Hepatocyte (in vitro differentiated cells): ENCODE data around the gene H6PD.

Experiments used
- EZH2phosphoT487 ChIP-seq: fragments of 200-600 bp; sonication (generic); IDR thresholded peaks from one replicate; pipeline ENCODE4 v1.6.1; 2018; ENCODE audit warnings: antibody characterized with exemption, mild to moderate bottlenecking, low read depth, moderate library complexity; ENCODE audit not compliant: unreplicated experiment, severe bottlenecking
- TF ChIP-seq, protein P1 (sequence below): fragments of 200-600 bp; sonication (generic); IDR thresholded peaks from 2 replicates; pipeline ENCODE4 v1.5.1; 2016; ENCODE audit warnings: antibody characterized with exemption, mild to moderate bottlenecking; ENCODE audit not compliant: poor library complexity

DNA sequence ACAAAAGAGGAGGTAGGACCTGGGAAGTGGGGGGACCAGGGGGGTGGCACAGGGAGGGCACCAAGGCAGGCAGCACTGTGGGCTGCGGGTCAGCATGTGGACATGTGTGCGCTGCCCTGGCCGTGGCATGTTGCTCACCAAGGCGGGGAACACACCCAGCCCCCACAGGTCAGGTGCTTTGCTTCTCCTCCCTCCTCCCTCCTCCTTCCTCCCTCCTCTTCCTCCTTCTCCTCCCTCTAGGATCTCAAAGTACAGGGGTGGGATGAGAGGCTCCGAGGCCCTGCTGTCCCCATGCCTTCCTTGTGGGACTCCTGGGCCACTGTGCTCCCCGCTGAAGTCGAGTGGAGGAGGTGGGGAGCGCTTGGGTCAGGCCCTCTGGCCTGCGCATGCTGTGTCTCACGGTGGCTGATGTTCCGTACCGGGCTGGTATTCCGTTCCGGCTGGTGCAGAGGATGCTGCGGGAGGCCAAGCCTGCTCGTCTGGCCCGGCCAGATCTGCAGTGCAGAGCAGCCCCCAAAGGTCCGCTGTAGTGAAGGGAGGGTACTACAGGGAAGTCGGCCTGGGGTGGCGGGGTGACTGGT, 84.7 kb downstream of the H6PD start:
- TF ChIP-seq, protein P1, sequence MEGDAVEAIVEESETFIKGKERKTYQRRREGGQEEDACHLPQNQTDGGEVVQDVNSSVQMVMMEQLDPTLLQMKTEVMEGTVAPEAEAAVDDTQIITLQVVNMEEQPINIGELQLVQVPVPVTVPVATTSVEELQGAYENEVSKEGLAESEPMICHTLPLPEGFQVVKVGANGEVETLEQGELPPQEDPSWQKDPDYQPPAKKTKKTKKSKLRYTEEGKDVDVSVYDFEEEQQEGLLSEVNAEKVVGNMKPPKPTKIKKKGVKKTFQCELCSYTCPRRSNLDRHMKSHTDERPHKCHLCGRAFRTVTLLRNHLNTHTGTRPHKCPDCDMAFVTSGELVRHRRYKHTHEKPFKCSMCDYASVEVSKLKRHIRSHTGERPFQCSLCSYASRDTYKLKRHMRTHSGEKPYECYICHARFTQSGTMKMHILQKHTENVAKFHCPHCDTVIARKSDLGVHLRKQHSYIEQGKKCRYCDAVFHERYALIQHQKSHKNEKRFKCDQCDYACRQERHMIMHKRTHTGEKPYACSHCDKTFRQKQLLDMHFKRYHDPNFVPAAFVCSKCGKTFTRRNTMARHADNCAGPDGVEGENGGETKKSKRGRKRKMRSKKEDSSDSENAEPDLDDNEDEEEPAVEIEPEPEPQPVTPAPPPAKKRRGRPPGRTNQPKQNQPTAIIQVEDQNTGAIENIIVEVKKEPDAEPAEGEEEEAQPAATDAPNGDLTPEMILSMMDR: no peak
- TF ChIP-seq EZH2phosphoT487: no peak
